SK-N-SH (cell line): ENCODE results near the gene PCNT. TPM values are rescaled to one million over a fixed set of nuclear protein-coding genes. Genes with fewer than 3 reads are reported as not detected.

Experiments
- CTCF ChIA-PET: fragments of 300-600, 350-600 bp; formaldehyde crosslinking; extraction: SDS; loops from one replicate; lab custom pipeline; 2021; lab: Yijun Ruan, JAX
- POLR2A ChIA-PET: fragments of 350-600 bp; sonication (Branson Sonifier 250); formaldehyde crosslinking; extraction: SDS; loops from one replicate; lab custom pipeline; 2020; ENCODE audit warnings: antibody characterized with exemption, inconsistent platforms; lab: Yijun Ruan, JAX
- DNase-seq: peaks from one replicate; pipeline ENCODE4 v3.0.0; 2012
- H2AFZ ChIP-seq: fragments of 200-600 bp; sonication (generic); 2 replicates; pipeline ENCODE4 v1.8.1; 2016; ENCODE audit warnings: antibody characterized with exemption, mild to moderate bottlenecking, low read depth
- H3F3A ChIP-seq: fragments of 200-600 bp; sonication (generic); replicated peaks from 2 replicates; pipeline ENCODE3; 2016; ENCODE audit warnings: antibody characterized with exemption, mild to moderate bottlenecking; ENCODE audit not compliant: insufficient read depth
- H3K27ac ChIP-seq, 2 experiments: fragments of 200-500 bp in 1 of 2; fragments of 200-600 bp in 1 of 2; sonication (Bioruptor generic) in 1 of 2; sonication (generic), shearing (Covaris generic) in 1 of 2; 2 replicates each; pipeline versions ENCODE4 v1.5.1 to v1.6.1; 2014 to 2016; ENCODE audit warnings: low read depth in 2 of 2, inconsistent platforms in 1 of 2, low read length in 1 of 2, mild to moderate bottlenecking in 1 of 2, mixed read lengths in 1 of 2
- H3K27me3 ChIP-seq: fragments of 200-600 bp; sonication (generic), shearing (Covaris generic); 2 replicates; pipeline ENCODE4 v1.6.1; 2016; ENCODE audit warnings: mixed run types; ENCODE audit not compliant: insufficient read depth
- H3K36me3 ChIP-seq, 2 experiments: fragments of 200-500 bp in 1 of 2; fragments of 200-600 bp in 1 of 2; sonication (Bioruptor generic) in 1 of 2; sonication (generic) in 1 of 2; replicated peaks in 1 of 2; 2 replicates each; pipeline versions ENCODE3 to v1.5.1; 2014 to 2016; ENCODE audit warnings: low read length in 1 of 2, mild to moderate bottlenecking in 1 of 2; ENCODE audit not compliant: insufficient read depth in 2 of 2, control insufficient read depth in 1 of 2
- H3K4me1 ChIP-seq, 2 experiments: fragments of 200-500 bp in 1 of 2; fragments of 200-600 bp in 1 of 2; sonication (Bioruptor generic) in 1 of 2; sonication (generic), shearing (Covaris generic) in 1 of 2; 2 replicates each; pipeline versions ENCODE4 v1.5.1 to v1.6.1; 2014 to 2016; ENCODE audit warnings: low read depth in 1 of 2, low read length in 1 of 2, mixed run types in 1 of 2; ENCODE audit not compliant: insufficient read depth in 2 of 2, control insufficient read depth in 1 of 2
- H3K4me2 ChIP-seq: fragments of 200-600 bp; sonication (generic), shearing (Covaris generic); 2 replicates; pipeline ENCODE4 v1.6.1; 2017; ENCODE audit warnings: mixed run types
- H3K4me3 ChIP-seq, 2 experiments: fragments of 200-500 bp in 1 of 2; fragments of 200-600 bp in 1 of 2; sonication (Bioruptor generic) in 1 of 2; sonication (generic), shearing (Covaris generic) in 1 of 2; 2 replicates each; pipeline versions ENCODE4 v1.5.1 to v1.8.1; 2014 to 2016; ENCODE audit warnings: low read depth in 2 of 2, inconsistent platforms in 1 of 2, low read length in 1 of 2, mild to moderate bottlenecking in 1 of 2, mixed read lengths in 1 of 2, moderate library complexity in 1 of 2
- H3K79me2 ChIP-seq: fragments of 200-600 bp; sonication (generic); 2 replicates; pipeline ENCODE4 v1.8.1; 2017; ENCODE audit warnings: mild to moderate bottlenecking; ENCODE audit not compliant: insufficient read depth
- H3K9ac ChIP-seq: fragments of 200-600 bp; sonication (generic); 2 replicates; pipeline ENCODE4 v1.6.1; 2017; ENCODE audit warnings: mixed run types
- H3K9me2 ChIP-seq: fragments of 200-600 bp; sonication (generic); 2 replicates; pipeline ENCODE4 v1.6.1; 2017; ENCODE audit warnings: mixed run types
- H3K9me3 ChIP-seq: fragments of 200-600 bp; sonication (generic); 2 replicates; pipeline ENCODE4 v1.6.1; 2017; ENCODE audit warnings: mixed run types, mild to moderate bottlenecking, moderate library complexity
- H4K20me1 ChIP-seq: fragments of 200-600 bp; sonication (generic); 2 replicates; pipeline ENCODE4 v1.6.1; 2017; ENCODE audit warnings: mild to moderate bottlenecking, mixed run types; ENCODE audit not compliant: insufficient read depth
- CHD2 ChIP-seq: fragments of 150-350 bp; IDR thresholded peaks from 2 replicates; pipeline ENCODE4 v1.6.1; 2018; ENCODE audit warnings: low read length; ENCODE audit not compliant: partially characterized antibody
- EZH2phosphoT487 ChIP-seq: fragments of 200-600 bp; sonication (generic); IDR thresholded peaks from 2 replicates; pipeline ENCODE4 v1.6.1; 2017; ENCODE audit warnings: low read depth, mixed run types, mild to moderate bottlenecking, antibody characterized with exemption, moderate library complexity, borderline replicate concordance
- FOSL2 ChIP-seq: IDR thresholded peaks from 2 replicates; pipeline ENCODE4 v1.4.0; 2012; ENCODE audit warnings: low read depth, mild to moderate bottlenecking, moderate library complexity, borderline replicate concordance
- FOXJ3 ChIP-seq: sonication (generic); formaldehyde crosslinking; IDR thresholded peaks from 2 replicates; pipeline ENCODE4 v1.5.1; 2020; ENCODE audit warnings: mild to moderate bottlenecking, missing genetic modification reagents
- FOXM1 ChIP-seq: IDR thresholded peaks from 2 replicates; pipeline ENCODE4 v1.4.0; 2012; ENCODE audit warnings: low read depth, mild to moderate bottlenecking
- GABPA ChIP-seq: IDR thresholded peaks from 2 replicates; pipeline ENCODE4 v1.4.0; 2012; ENCODE audit warnings: low read depth, mild to moderate bottlenecking
- JUND ChIP-seq: IDR thresholded peaks from 2 replicates; pipeline ENCODE4 v1.4.0; 2012
- MAX ChIP-seq: IDR thresholded peaks from 2 replicates; pipeline ENCODE4 v1.4.0; 2012; ENCODE audit warnings: low read depth
- MEF2A ChIP-seq: IDR thresholded peaks from 2 replicates; pipeline ENCODE4 v1.4.0; 2012; ENCODE audit warnings: low read depth, borderline replicate concordance
- MXI1 ChIP-seq: IDR thresholded peaks from 2 replicates; pipeline ENCODE4 v1.6.1; 2012; ENCODE audit warnings: mild to moderate bottlenecking, low read depth, low read length, improper control_type of control experiment
- NFIC ChIP-seq: IDR thresholded peaks from 2 replicates; pipeline ENCODE4 v1.4.0; 2012; ENCODE audit warnings: borderline replicate concordance
- NRF1 ChIP-seq: IDR thresholded peaks from 2 replicates; pipeline ENCODE4 v1.6.1; 2012; ENCODE audit warnings: low read depth, mild to moderate bottlenecking, low read length
- PBX3 ChIP-seq: IDR thresholded peaks from 2 replicates; pipeline ENCODE4; 2012
- POLR2AphosphoS5 ChIP-seq: IDR thresholded peaks from 2 replicates; pipeline ENCODE4 v1.6.1; 2012; ENCODE audit warnings: low read depth, low read length
- RAD21 ChIP-seq: IDR thresholded peaks from 2 replicates; pipeline ENCODE4 v1.6.1; 2012; ENCODE audit warnings: mild to moderate bottlenecking, low read length
- REST ChIP-seq: IDR thresholded peaks from 2 replicates; pipeline ENCODE4 v1.6.1; 2012; ENCODE audit warnings: mild to moderate bottlenecking, low read depth, low read length, moderate library complexity
- RFX5 ChIP-seq: IDR thresholded peaks from 2 replicates; pipeline ENCODE4 v1.6.1; 2012; ENCODE audit warnings: mild to moderate bottlenecking, improper control_type of control experiment, low read length
- RXRA ChIP-seq: IDR thresholded peaks from 2 replicates; pipeline ENCODE4 v1.4.0; 2012; ENCODE audit warnings: low read depth, mild to moderate bottlenecking, borderline replicate concordance
- TAF1 ChIP-seq: IDR thresholded peaks from 2 replicates; pipeline ENCODE4 v1.6.1; 2012; ENCODE audit warnings: low read depth, mild to moderate bottlenecking, low read length, moderate library complexity, borderline replicate concordance
- YY1 ChIP-seq: IDR thresholded peaks from 2 replicates; pipeline ENCODE4 v1.4.0; 2012; ENCODE audit warnings: low read depth, mild to moderate bottlenecking
- WGBS: methylation state at CpG from one replicate; pipeline ENCODE4 v1.1.6; 2017; ENCODE audit warnings: low lambda C conversion rate; 5-methylcytosine and 5-hydroxymethylcytosine counted together
- polyA plus RNA-seq, 3 experiments: library from polyadenylated mRNA; depleted of rRNA; stranded (reverse); fragments of >200 nt; gene quantifications; 2 replicates each; pipeline ENCODE4 v1.2.3, GENCODE V29; 2012

Gene PCNT
- polyA plus RNA-seq, 1 of the 3 experiments (the other 2 are of a cell fraction): 15.7 TPM

- no peak for DNase-seq
- H2AFZ ChIP-seq: no peak overlapping the region
- no peaks in the 10 kb centered on the region for H3K9me3 ChIP-seq
- H3K9me2 ChIP-seq: no peaks in the 10 kb centered on the region
- no peak overlapping the region for H3K9ac ChIP-seq
- ChIA-PET CTCF (no interaction called here), POLR2A (no interaction called here)
- no peak overlapping the region for H3K4me3 ChIP-seq
- H4K20me1 ChIP-seq: no peaks in the 10 kb centered on the region
- no peak overlapping the region for H3K4me2 ChIP-seq
- peaks cover 6% of the 10 kb centered on the region for H3F3A ChIP-seq
- H3K36me3 ChIP-seq: peaks cover 11 to 23% of the 10 kb centered on the region in 2 experiments
- H3K4me1 ChIP-seq: no peaks in the 10 kb centered on the region
- no peak for TF ChIP-seq FOXJ3 (CRISPR knock-in tag)
- TF ChIP-seq RFX5: no peak
- no peak for TF ChIP-seq RXRA
- no peak for TF ChIP-seq MAX
- TF ChIP-seq MXI1: no peak
- TF ChIP-seq FOSL2: no peak
- TF ChIP-seq POLR2AphosphoS5: no peak
- TF ChIP-seq NFIC: no peak
- no peak for TF ChIP-seq NRF1
- no peak for TF ChIP-seq GABPA
- no peak for TF ChIP-seq TAF1
- no peak for TF ChIP-seq MEF2A
- no peak for TF ChIP-seq PBX3
- no peak for TF ChIP-seq CHD2
- TF ChIP-seq YY1: no peak
- no peak for TF ChIP-seq REST
- TF ChIP-seq JUND: no peak
- TF ChIP-seq EZH2phosphoT487: no peak
- TF ChIP-seq RAD21: no peak
- TF ChIP-seq FOXM1: no peak
- no peaks in the 10 kb centered on the region for H3K27me3 ChIP-seq
- H3K79me2 ChIP-seq: no peaks in the 10 kb centered on the region; the same call in 1 of the 2 replicates
- no peak overlapping the region for H3K27ac ChIP-seq
- 96% methylated on average over 5 of the region's 5 CpGs for WGBS
Measured at GRCh38 chr21:46304437-46304836, 19.5 kb upstream of the PCNT start.
